CD14-positive monocyte (primary cell): ENCODE results near the gene UBE2G2. TPM values are rescaled to one million over a fixed set of nuclear protein-coding genes. Genes with fewer than 3 reads are reported as not detected.

Experiments used
- DNase-seq, 3 donors: peaks; one replicate each; pipeline ENCODE4 v3.0.0-alpha.2; 2011 to 2022
- H2AFZ ChIP-seq: 2 replicates; pipeline ENCODE4 v1.6.0; 2012; ENCODE audit warnings: mild to moderate bottlenecking, low read depth, low read length, inconsistent platforms; ENCODE audit not compliant: insufficient read depth, poor library complexity, severe bottlenecking
- H3K27ac ChIP-seq, 2 donors: 1 replicate in 1 of 2; 2 replicates in 1 of 2; pipeline ENCODE4 v1.5.1; 2012 to 2013; ENCODE audit warnings: low read length in 2 of 2, control low read depth in 1 of 2, inconsistent platforms in 1 of 2, low read depth in 1 of 2, mild to moderate bottlenecking in 1 of 2
- H3K27me3 ChIP-seq, 2 donors: one replicate each; pipeline versions ENCODE4 v1.6.0 to v1.6.1; 2011 to 2013; ENCODE audit warnings: low read length in 2 of 2; ENCODE audit not compliant: control insufficient read depth in 2 of 2, insufficient read depth in 2 of 2
- H3K36me3 ChIP-seq, 2 donors: replicated peaks in 1 of 2; 1 replicate in 1 of 2; 2 replicates in 1 of 2; pipeline versions ENCODE4 v1.5.1 to v1.6.1; 2012 to 2013; ENCODE audit warnings: low read length in 2 of 2, control low read depth in 1 of 2, inconsistent platforms in 1 of 2, mild to moderate bottlenecking in 1 of 2; ENCODE audit not compliant: insufficient read depth in 2 of 2, control insufficient read depth in 1 of 2
- H3K4me1 ChIP-seq, 2 donors: 1 replicate in 1 of 2; 2 replicates in 1 of 2; pipeline versions ENCODE4 v1.5.1 to v1.6.1; 2012 to 2013; ENCODE audit warnings: low read length in 2 of 2, control low read depth in 1 of 2, inconsistent platforms in 1 of 2, mild to moderate bottlenecking in 1 of 2, moderate library complexity in 1 of 2; ENCODE audit not compliant: insufficient read depth in 2 of 2, control insufficient read depth in 1 of 2
- H3K4me2 ChIP-seq: replicated peaks from 2 replicates; pipeline ENCODE3; 2012; ENCODE audit warnings: low read length, moderate library complexity, mild to moderate bottlenecking; ENCODE audit not compliant: poor library complexity, severe bottlenecking; ENCODE audit errors: extremely low read depth
- H3K4me3 ChIP-seq, 3 experiments: fragments of 200-600 bp in 1 of 3; sonication (generic) in 1 of 3; replicated peaks in 1 of 3; 1 replicate in 2 of 3; 2 replicates in 1 of 3; pipeline ENCODE4 v1.5.1; 2011 to 2013; ENCODE audit warnings: low read length in 3 of 3, mild to moderate bottlenecking in 3 of 3, control low read depth in 2 of 3, low read depth in 2 of 3, inconsistent platforms in 1 of 3, moderate library complexity in 1 of 3
- H3K79me2 ChIP-seq: 2 replicates; pipeline ENCODE4 v1.6.0; 2012; ENCODE audit warnings: mild to moderate bottlenecking, control low read depth, inconsistent platforms, low read length, moderate library complexity; ENCODE audit not compliant: insufficient read depth
- H3K9ac ChIP-seq: 2 replicates; pipeline ENCODE4 v1.6.0; 2017; ENCODE audit warnings: low read length, mild to moderate bottlenecking; ENCODE audit not compliant: insufficient read depth, poor library complexity, severe bottlenecking
- H3K9me3 ChIP-seq, 2 donors: replicated peaks in 1 of 2; 1 replicate in 1 of 2; 2 replicates in 1 of 2; pipeline versions ENCODE4 v1.5.1 to v1.6.1; 2012 to 2013; ENCODE audit warnings: low read length in 2 of 2, control low read depth in 1 of 2; ENCODE audit not compliant: control insufficient read depth in 1 of 2, insufficient read depth in 1 of 2
- H4K20me1 ChIP-seq: 2 replicates; pipeline ENCODE4 v1.6.0; 2012; ENCODE audit warnings: mild to moderate bottlenecking, low read length, control low read depth, moderate library complexity; ENCODE audit not compliant: insufficient read depth
- H3K27ac Mint-ChIP-seq, 7 donors: one replicate each; pipeline ENCODE4 v1.8.0; 2020; ENCODE audit warnings: mild to moderate bottlenecking in 7 of 7, mixed read lengths in 7 of 7, moderate library complexity in 6 of 7, inconsistent platforms in 2 of 7
- H3K27me3 Mint-ChIP-seq, 3 donors: one replicate each; pipeline ENCODE4 v1.8.0; 2021 to 2022; ENCODE audit warnings: low read depth in 3 of 3, mild to moderate bottlenecking in 3 of 3, mixed read lengths in 3 of 3, moderate library complexity in 3 of 3, inconsistent platforms in 1 of 3
- H3K36me3 Mint-ChIP-seq, 2 donors: one replicate each; pipeline ENCODE4 v1.8.0; 2020; ENCODE audit warnings: mixed read lengths in 2 of 2, inconsistent platforms in 1 of 2, mild to moderate bottlenecking in 1 of 2
- H3K4me1 Mint-ChIP-seq: one replicate; pipeline ENCODE4 v1.8.0; 2020; ENCODE audit warnings: mild to moderate bottlenecking, mixed read lengths
- H3K4me3 Mint-ChIP-seq, 2 donors: one replicate each; pipeline ENCODE4 v1.8.0; 2020; ENCODE audit warnings: mild to moderate bottlenecking in 2 of 2, mixed read lengths in 2 of 2, moderate library complexity in 1 of 2
- H3K9me3 Mint-ChIP-seq, 7 donors: one replicate each; pipeline ENCODE4 v1.8.0; 2020 to 2022; ENCODE audit warnings: mixed read lengths in 7 of 7, mild to moderate bottlenecking in 6 of 7, moderate library complexity in 6 of 7, inconsistent platforms in 2 of 7
- WGBS: methylation state at CpG from one replicate; pipeline ENCODE4 v1.1.5; 2013; ENCODE audit warnings: missing lambda C conversion rate; ENCODE audit not compliant: insufficient coverage; 5-methylcytosine and 5-hydroxymethylcytosine counted together
- intact Hi-C, 2 donors: fragments of 100-400 bp; cut with micrococcal nuclease; formaldehyde crosslinking; loops; one replicate each; pipeline versions ENCODE4 v1.15.0 to v1.15.1; 2023
- polyA plus RNA-seq, 3 donors: library from polyadenylated mRNA; depleted of rRNA in 1 of 3; unstranded in 2 of 3; stranded (reverse) in 1 of 3; fragments of 300-500 nt in 2 of 3; fragments of >200 nt in 1 of 3; fragmentation: Illumina TruSeq in 2 of 3; gene quantifications; 1 replicate in 2 of 3; 2 replicates in 1 of 3; pipeline ENCODE4 v1.2.3, GENCODE V29; 2012 to 2021
- TF ChIP-seq, protein P1 (sequence below): fragments of 200-600 bp; IDR thresholded peaks from one replicate; pipeline ENCODE4 v1.8.0; 2022; ENCODE audit warnings: antibody characterized with exemption, mild to moderate bottlenecking

The UBE2G2 gene
- polyA plus RNA-seq, 3 donors, result 22.5 to 123 (median 31.0) TPM

- Mint-ChIP-seq H3K36me3 (no peaks in the 10 kb centered on the region), H3K9me3 (peaks cover 0 to 2% (median 0%) of the 10 kb centered on the region in 7 donors), H3K27ac (no peak overlapping the region), H3K27me3 (peaks cover 7 to 12% (median 10%) of the 10 kb centered on the region in 3 donors), H3K4me1 (peaks cover 14% of the 10 kb centered on the region), H3K4me3 (no peak overlapping the region)
- Histone ChIP-seq H4K20me1 (no peaks in the 10 kb centered on the region), H3K36me3 (no peaks in the 10 kb centered on the region), H3K9ac (no peak overlapping the region), H3K4me3 (no peak overlapping the region), H3K79me2 (no peaks in the 10 kb centered on the region), H3K4me1 (peaks cover 7 to 10% of the 10 kb centered on the region in 2 donors), H3K4me2 (no peak overlapping the region), H3K27ac (no peak overlapping the region), H2AFZ (no peak overlapping the region), H3K27me3 (no peaks in the 10 kb centered on the region), H3K9me3 (no peaks in the 10 kb centered on the region)
- no peak for DNase-seq
- TF ChIP-seq, protein P1, sequence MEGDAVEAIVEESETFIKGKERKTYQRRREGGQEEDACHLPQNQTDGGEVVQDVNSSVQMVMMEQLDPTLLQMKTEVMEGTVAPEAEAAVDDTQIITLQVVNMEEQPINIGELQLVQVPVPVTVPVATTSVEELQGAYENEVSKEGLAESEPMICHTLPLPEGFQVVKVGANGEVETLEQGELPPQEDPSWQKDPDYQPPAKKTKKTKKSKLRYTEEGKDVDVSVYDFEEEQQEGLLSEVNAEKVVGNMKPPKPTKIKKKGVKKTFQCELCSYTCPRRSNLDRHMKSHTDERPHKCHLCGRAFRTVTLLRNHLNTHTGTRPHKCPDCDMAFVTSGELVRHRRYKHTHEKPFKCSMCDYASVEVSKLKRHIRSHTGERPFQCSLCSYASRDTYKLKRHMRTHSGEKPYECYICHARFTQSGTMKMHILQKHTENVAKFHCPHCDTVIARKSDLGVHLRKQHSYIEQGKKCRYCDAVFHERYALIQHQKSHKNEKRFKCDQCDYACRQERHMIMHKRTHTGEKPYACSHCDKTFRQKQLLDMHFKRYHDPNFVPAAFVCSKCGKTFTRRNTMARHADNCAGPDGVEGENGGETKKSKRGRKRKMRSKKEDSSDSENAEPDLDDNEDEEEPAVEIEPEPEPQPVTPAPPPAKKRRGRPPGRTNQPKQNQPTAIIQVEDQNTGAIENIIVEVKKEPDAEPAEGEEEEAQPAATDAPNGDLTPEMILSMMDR, result no peak
- 81% methylated on average over 10 of the region's 11 CpGs for WGBS
- intact Hi-C loops, result no loop called here
Observed at GRCh38 chr21:44840771-44841170, 39.2 kb upstream of the UBE2G2 start.

DNA sequence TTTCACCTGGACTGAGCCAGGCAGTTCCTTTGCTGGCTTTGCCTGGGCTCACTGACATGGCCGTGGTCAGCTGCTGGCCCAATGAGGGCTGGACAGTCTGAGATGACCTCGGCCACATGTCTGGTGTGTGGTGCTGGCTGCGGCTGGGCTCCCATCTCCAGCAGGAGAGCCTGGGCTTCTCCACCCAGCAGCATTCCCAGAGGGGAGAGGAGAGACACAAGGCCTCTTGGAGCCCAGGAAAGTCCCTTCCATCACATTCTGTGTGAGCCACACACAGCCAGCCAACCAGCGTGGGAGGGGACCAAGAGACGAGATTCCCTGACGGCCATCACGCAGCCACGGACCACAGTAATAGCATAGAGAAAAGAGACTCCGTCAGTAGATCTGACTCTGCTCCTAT is 37.3 kb upstream of the UBE2G2 start:
- no peak overlapping the region for H3K4me2 ChIP-seq
- intact Hi-C loops, result no loop called here
- no peaks in the 10 kb centered on the region for H4K20me1 ChIP-seq
- no peaks in the 10 kb centered on the region for H3K4me1 ChIP-seq
- no peaks in the 10 kb centered on the region for H3K27me3 ChIP-seq
- no peak for DNase-seq
- no peak overlapping the region for H2AFZ ChIP-seq
- H3K9me3 ChIP-seq, result no peaks in the 10 kb centered on the region
- Mint-ChIP-seq H3K27ac (no peak overlapping the region), H3K36me3 (no peaks in the 10 kb centered on the region), H3K4me3 (no peak overlapping the region), H3K9me3 (peaks cover 0 to 2% (median 0%) of the 10 kb centered on the region in 7 donors), H3K4me1 (peaks cover 4% of the 10 kb centered on the region), H3K27me3 (peaks cover 5 to 11% (median 7%) of the 10 kb centered on the region in 3 donors)
- TF ChIP-seq, protein P1, result no peak
- H3K9ac ChIP-seq, result no peak overlapping the region
- 97% methylated on average over 8 of the region's 9 CpGs for WGBS
- no peak overlapping the region for H3K27ac ChIP-seq
- H3K79me2 ChIP-seq, result no peaks in the 10 kb centered on the region
- no peaks in the 10 kb centered on the region for H3K36me3 ChIP-seq
- H3K4me3 ChIP-seq, result no peak overlapping the region
